MCF 10A (cell line): ENCODE results near the gene IGFLR1. TPM values are rescaled to one million over a fixed set of nuclear protein-coding genes. Genes with fewer than 3 reads are reported as not detected.

Experiments
- BruUV-seq: library from RNA; stranded (reverse); fragments of 400-500 nt; replicated peaks from 2 replicates; lab custom pipeline; 2021; lab: Mats Ljungman, UMichigan
- CTCF ChIA-PET: fragments of 300-600 bp; sonication (Branson Sonifier 250); formaldehyde crosslinking; extraction: SDS; loops from one replicate; lab custom pipeline; 2021; ENCODE audit warnings: antibody characterized with exemption, inconsistent platforms; lab: Yijun Ruan, JAX
- POLR2A ChIA-PET: fragments of 300-600, 350-650 bp; sonication (Branson Sonifier 250); formaldehyde crosslinking; extraction: SDS; loops from one replicate; lab custom pipeline; 2020; ENCODE audit warnings: antibody characterized with exemption, inconsistent platforms; lab: Yijun Ruan, JAX
- DNase-seq: peaks from one replicate; pipeline ENCODE4 v3.0.0-alpha.2; 2018; ENCODE audit not compliant: unreplicated experiment
- H3K27ac Mint-ChIP-seq: one replicate; pipeline ENCODE4 v1.8.0; 2022; ENCODE audit warnings: mild to moderate bottlenecking, low read depth, mixed read lengths; ENCODE audit not compliant: unreplicated experiment
- H3K27me3 Mint-ChIP-seq: one replicate; pipeline ENCODE4 v1.8.0; 2022; ENCODE audit warnings: mixed read lengths; ENCODE audit not compliant: insufficient read depth, unreplicated experiment
- H3K36me3 Mint-ChIP-seq: one replicate; pipeline ENCODE4 v1.8.0; 2022; ENCODE audit warnings: mild to moderate bottlenecking, moderate library complexity, mixed read lengths; ENCODE audit not compliant: insufficient read depth, unreplicated experiment
- H3K4me1 Mint-ChIP-seq: one replicate; pipeline ENCODE4 v1.8.0; 2022; ENCODE audit warnings: mixed read lengths; ENCODE audit not compliant: insufficient read depth, unreplicated experiment
- H3K4me3 Mint-ChIP-seq: one replicate; pipeline ENCODE4 v1.8.0; 2022; ENCODE audit warnings: mild to moderate bottlenecking, moderate library complexity, mixed read lengths; ENCODE audit not compliant: unreplicated experiment
- H3K9me3 Mint-ChIP-seq: one replicate; pipeline ENCODE4 v1.8.0; 2022; ENCODE audit warnings: mixed read lengths; ENCODE audit not compliant: unreplicated experiment
- CTCF ChIP-seq: fragments of 200-600 bp; IDR thresholded peaks from one replicate; pipeline ENCODE4 v1.8.0; 2022; ENCODE audit warnings: antibody characterized with exemption, mild to moderate bottlenecking; ENCODE audit not compliant: unreplicated experiment
- intact Hi-C: fragments of 100-400 bp; cut with micrococcal nuclease; formaldehyde crosslinking; loops from 2 replicates; pipeline ENCODE4 v1.14.1; 2022
- total RNA-seq: library from RNA; stranded (reverse); gene quantifications from 2 replicates; pipeline ENCODE4 v1.2.3, GENCODE V29; 2022

Gene IGFLR1
- total RNA-seq, 1 experiment from 2014 or later = 4.2 TPM

GRCh38 chr19:35717665-35718344, 24.4 kb downstream of the IGFLR1 start, which contains the start of gene KMT2B:
Gene KMT2B, plus strand, starts transcription at chr19:35718003. Its CDS starts 16 bp downstream, at chr19:35718019.
- no peaks in the 10 kb centered on the region for H3K27me3 Mint-ChIP-seq
- BruUV-seq = no TSS peak
- DNase-seq = no peak
- intact Hi-C loops = loop anchor here (1.0 kb wide), 4 partner anchors 25 to 208 kb away; partner anchors contain the start of genes PSENEN and U2AF1L4
- H3K9me3 Mint-ChIP-seq = no peaks in the 10 kb centered on the region
- peak within 1 kb of the TSS; percentile 88 for H3K4me3 Mint-ChIP-seq
- peaks cover 30% of the 10 kb centered on the region for H3K36me3 Mint-ChIP-seq
- ChIA-PET POLR2A (interaction anchor here (0.9 to 1.4 kb wide), 7 partner anchors 13 to 1132 kb away, joined by 3 to 8 read pairs (median 4); partner anchors contain the start of genes COX6B1, LIN37, PSENEN and U2AF1L4), CTCF (interaction anchor here (0.6 to 1.3 kb wide), 2 partner anchors 25 to 159 kb away, joined by 3 to 5 read pairs; no protein-coding TSS in a partner anchor)
- H3K4me1 Mint-ChIP-seq = peaks cover 20% of the 10 kb centered on the region
- TF ChIP-seq CTCF = no peak
- H3K27ac Mint-ChIP-seq = peak within 1 kb of the TSS; percentile 97

- intact Hi-C loops = loop anchor here (1.0 kb wide), 4 partner anchors 24 to 207 kb away; partner anchors contain the start of genes PSENEN and U2AF1L4
- POLR2A ChIA-PET = no interaction called here
- CTCF ChIA-PET = interaction anchor here (0.6 kb wide), 1 partner anchor 159 kb away, joined by 3 read pairs; no protein-coding TSS in a partner anchor
- Mint-ChIP-seq H3K27ac (peak overlapping the region; percentile 97), H3K4me3 (peak overlapping the region; percentile 88), H3K4me1 (peaks cover 20% of the 10 kb centered on the region), H3K27me3 (no peaks in the 10 kb centered on the region), H3K9me3 (no peaks in the 10 kb centered on the region), H3K36me3 (peaks cover 22% of the 10 kb centered on the region)
- BruUV-seq = no TSS peak
- peak; percentile 97 for DNase-seq
- peak; percentile 86 for TF ChIP-seq CTCF
These were observed 25.2 kb downstream of the IGFLR1 start for GRCh38 chr19:35716801-35717664.

- peaks cover 14% of the 10 kb centered on the region for H3K36me3 Mint-ChIP-seq
- TSS peak; percentile 22 for BruUV-seq
- intact Hi-C loops = no loop called here
- ChIA-PET CTCF (interaction anchor here (0.5 to 1.3 kb wide), 8 partner anchors 9 to 215 kb away, joined by 3 to 8 read pairs (median 3); no protein-coding TSS in a partner anchor), POLR2A (interaction anchor here (0.9 to 1.4 kb wide), 2 partner anchors 29 to 71 kb away, joined by 3 read pairs; partner anchors contain the start of genes PSENEN and U2AF1L4)
- H3K4me3 Mint-ChIP-seq = peak overlapping the region; percentile 88
- H3K27ac Mint-ChIP-seq = peak overlapping the region; percentile 97
- H3K9me3 Mint-ChIP-seq = no peaks in the 10 kb centered on the region
- H3K4me1 Mint-ChIP-seq = peaks cover 23% of the 10 kb centered on the region
- no peak for DNase-seq
- no peak for TF ChIP-seq CTCF
- no peaks in the 10 kb centered on the region for H3K27me3 Mint-ChIP-seq
These were observed 26.1 kb downstream of the IGFLR1 start for GRCh38 chr19:35715981-35716800.
